ENCODE results near the gene CAPN10.
"Not testable (repeated sequence)": the region's sequence is repeated elsewhere in the genome, so short reads cannot be mapped to it uniquely, and the experiment has no call there.

Gene CAPN10

GRCh38 chr2:240604291-240604938, 17.9 kb downstream of the CAPN10 start:
- no peak for DNase-seq

- DNase-seq = no peak
Measured at GRCh38 chr2:240604939-240605716, 18.6 kb downstream of the CAPN10 start.

DNA sequence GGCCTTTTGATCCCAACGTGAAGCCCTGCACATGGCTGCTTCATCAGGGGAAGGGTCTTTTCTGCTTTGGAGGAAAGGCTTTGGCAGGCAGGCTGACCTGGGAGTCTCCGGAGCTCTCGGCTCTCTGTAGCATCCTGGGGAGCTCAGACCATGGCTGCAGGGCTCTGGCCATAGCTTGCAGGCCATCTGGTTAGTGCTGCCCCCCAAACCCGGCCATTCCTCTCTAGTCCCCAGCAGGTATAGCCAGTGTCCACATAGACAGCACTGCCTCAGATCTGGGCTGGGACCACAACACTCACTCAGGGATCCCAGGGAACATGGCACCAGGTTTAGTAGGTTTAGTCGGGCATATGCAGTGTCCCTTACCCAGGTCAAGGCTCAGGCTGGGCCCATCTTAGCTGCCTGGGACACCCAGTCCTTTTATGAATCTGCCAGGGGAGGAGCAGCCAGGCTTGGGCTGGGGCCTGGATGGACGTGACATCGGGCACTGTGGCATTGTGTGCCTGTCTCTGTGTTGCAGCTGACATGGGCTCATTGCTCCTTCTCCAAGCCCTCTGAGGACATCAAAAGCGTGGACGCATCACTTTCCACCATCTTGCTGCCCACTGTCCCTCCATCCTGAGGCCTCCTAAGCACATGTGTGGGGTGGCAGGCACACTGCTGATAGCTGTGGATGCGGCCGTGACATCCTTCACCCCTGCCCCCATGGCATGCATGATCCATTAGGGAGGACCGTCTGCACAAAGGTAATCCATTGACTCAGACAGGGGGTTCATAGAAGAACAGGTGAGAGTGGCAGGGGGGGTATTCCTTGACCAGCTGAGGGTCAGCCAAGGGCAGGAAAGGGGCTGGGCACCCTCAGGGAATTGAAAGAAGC, 19.6 kb downstream of the CAPN10 start:
- DNase-seq = no peak

DNA sequence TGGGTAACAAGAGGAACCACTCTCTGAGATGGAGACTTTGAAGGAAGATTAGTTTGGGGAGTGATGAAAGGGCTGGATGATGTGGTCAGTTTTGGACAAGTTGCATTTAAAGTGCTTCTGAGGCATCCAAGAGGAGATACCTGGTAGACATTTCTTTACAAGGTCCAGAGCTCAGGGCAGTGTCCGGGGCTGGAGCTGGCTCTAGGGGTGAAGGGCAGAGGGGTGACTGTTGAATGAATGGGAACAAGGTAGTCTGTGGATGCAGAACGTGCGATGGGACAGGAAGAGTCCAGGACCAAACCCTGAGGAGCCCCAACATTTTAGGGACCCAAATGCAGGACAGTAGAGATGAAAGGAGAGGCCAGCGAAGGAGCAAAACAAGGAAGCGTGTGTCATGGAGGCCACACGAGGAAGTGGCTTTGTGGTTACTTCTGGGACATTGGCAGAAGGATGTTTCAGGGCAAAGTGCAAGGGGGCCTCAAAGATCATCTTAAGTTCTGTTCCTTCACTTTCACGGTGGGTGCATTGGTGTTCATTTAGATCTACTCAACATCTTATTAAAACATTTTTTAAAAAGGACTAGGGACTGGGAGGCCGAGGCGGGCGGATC, 25.2 kb downstream of the CAPN10 start:
- DNase-seq = no peak

GRCh38 chr2:240613781-240614180, 27.2 kb downstream of the CAPN10 start:
- DNase-seq = no peak

- no peak for DNase-seq
Measured at GRCh38 chr2:240614391-240614790, 27.9 kb downstream of the CAPN10 start.

DNA sequence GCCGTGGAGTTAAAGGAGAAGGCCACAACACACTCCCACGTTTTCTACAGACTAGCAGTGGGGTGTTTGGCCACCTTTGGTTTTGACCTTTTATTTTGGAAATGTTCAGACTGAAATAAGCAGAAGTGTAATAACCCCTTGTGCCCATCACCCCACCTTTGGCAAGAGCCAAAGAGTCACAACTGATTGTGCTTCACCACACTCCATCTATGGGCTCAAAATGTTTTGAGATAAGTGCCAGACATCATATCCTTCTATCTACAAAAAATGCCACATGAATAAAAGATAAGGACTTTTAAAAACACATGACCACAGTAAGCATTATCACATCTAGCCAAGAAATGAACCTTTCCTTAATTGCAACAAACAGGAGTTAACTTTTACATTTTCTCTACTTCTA, 28.9 kb downstream of the CAPN10 start:
- no peak for DNase-seq

- no peak for DNase-seq
Measured at GRCh38 chr2:240615820-240616547, 29.4 kb downstream of the CAPN10 start.

GRCh38 chr2:240616860-240617666, 30.5 kb downstream of the CAPN10 start:
- DNase-seq = not testable (repeated sequence)

- no peak for DNase-seq
Measured at GRCh38 chr2:240618776-240619175, 32.2 kb downstream of the CAPN10 start.

DNA sequence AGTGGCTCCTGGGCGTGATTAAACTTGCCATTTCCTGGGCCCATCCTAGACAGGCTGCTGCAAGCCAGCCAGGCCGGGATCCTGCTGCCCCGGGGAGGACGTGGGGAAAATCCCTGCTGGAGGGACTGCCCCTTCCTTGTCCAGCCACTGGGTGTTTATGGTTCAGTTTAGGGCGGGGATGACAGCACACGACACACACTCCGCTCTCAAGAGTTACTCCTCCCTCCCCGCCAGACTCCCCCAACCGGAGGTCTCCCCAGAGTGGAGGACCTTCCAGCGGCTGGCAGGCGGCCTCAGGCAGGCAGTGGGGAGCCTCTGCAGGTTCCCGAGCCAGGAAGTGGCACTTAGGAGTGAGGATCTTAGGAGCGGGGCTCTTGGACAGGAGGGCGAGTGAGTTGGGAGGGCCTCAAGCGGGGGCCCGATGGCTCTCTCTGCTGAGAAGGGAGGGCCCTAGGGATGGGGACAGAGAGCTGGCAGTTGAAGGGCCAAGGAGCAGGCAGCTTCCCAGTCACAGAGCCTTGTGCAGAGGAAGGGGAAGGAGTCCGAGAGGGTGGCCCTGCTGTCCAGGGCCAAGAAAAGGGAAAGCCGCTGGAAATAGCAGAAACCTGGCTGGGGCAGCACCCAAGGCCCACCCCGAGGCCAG, 33.1 kb downstream of the CAPN10 start:
- DNase-seq = no peak

DNA sequence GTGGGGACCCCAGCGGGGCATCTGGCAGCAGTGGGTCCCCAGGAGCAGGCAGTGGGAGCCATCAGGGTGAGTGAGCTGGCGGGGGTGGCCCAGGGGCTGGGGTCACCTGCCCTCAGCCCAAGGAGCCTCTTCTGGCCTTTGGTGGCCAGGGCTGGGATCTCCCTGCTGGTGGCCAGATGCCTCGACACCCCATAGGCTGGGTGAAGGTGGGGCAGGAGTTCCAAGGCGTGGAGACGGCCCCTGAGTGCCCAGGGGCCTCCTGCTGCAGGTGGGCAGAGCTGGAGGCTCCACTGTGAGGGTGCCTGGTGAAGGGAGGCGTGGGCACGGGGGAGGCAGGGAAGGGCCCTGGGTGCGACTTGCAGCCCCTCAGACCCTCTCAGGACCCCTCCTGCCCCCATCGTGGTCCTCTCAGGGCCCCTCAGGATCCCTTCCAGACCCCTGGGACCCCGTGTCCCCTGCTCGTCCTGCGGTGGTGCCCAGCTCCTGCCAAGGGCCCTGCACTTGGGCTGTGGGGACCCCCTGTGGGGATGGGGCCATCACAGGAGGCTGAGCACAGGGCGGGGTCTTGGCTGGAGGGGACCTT, 33.7 kb downstream of the CAPN10 start:
- DNase-seq = no peak

DNA sequence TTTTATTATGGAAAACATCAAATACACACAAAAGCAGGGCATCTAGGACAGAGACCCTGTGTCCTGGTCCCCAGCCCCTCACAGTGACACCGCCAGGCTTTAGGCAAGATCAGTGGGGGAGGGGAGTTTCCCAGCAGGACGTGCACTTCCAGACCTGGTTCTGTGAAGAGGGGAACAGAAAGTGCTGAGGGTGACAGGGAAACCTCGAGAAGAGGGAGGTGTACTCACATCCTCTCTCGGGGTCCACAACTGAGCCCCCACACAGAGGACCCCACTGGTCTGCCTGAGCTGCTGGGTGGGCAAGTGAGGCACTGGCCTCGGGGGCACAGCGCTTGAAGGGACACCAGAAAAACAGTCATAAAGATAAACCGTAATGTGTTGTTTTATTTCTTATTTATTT, 34.3 kb downstream of the CAPN10 start:
- no peak for DNase-seq

GRCh38 chr2:240622060-240622411, 35.5 kb downstream of the CAPN10 start:
- no peak for DNase-seq

DNA sequence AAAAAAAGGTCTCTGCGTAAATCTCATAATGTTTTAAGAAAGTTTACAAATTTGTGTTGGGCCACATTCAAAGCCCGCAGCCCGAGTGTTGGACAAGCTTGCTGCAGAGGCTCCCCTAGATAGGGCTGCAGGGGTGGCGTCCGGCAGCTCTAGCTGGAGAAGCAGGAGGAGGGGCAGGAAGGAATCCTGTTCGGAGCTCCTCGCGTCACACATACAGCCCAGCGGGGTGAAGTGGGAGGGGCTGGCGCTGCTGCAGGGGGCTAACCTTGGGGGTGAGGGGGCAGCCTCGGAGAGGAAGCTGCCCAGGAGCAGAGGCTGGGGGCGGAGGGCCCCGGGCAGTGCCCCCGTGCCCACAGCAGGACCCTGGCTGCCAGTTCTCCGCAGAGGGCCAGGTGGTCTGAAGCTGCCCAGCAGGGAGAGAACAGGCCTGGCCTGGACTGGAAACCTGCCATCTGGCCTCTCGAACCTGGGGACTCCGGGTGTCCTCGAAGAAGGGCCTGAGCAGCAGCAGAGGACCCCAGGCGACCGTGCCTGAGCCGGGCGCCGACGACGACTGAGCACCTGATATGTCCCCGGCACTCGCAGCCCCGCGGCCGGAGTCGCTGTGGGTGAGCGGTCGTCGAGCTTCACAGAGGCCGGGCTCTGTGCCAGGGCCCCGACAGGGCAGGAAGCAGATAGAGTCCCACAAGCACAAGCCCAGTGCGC, 36.1 kb downstream of the CAPN10 start:
- no peak for DNase-seq

DNA sequence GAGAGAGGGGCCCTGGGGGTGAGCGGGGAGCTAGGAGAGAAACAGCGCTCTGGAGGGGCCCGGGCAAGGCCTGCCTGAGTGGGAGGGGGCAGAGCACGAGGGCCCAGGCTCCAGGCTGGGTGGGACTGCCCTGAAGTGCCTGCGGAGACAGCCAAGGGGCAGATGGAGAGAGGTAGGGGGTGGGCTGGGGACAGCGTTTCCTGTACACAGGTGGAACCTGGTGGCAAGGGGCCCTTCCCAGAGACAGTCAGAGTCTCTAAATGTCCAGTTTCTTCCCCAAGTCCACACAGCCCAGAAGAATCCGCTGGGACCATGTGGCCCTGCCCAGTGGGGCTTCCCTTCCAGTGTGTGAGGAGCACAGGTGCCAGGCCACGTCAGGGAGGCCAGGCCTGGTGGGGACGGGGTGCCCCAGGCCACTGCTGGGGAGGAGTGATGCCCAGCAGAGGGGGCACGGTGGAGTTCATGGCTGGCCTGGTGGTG, 37.0 kb downstream of the CAPN10 start:
- DNase-seq = no peak

GRCh38 chr2:240624011-240624949, 37.7 kb downstream of the CAPN10 start:
- no peak for DNase-seq

DNA sequence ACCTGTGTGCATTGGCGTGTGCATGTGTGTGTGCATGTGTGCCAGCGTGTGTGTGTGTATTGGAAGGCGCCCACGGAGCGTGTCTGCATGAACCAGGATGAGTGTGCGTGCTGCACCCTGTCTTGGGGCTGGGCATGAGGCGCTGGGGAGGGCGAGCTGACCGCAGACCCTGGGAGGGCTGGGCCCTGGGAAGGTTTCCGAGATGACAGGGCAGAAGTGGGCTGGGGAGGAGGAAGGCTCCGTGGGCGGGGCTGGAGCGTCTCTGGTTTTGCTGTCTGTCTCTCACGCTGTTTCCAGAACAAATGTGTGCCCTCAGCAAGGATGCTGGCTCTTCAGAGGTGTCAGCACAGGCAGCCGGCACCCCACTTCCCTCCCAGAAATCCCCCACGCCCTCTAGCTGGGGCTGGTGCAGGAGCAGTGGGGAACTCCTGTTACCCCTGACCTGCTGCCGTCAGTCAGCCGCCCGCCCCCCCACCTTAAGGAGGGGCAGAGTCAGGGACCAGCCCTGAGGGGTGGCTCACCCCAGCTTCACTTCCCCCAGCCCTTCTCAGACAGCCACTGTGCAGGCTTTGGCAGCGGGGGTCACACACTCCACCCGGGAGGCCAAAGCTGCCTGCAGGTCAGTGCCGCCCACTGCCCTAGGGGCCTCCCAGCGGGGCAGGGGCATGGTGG, 38.6 kb downstream of the CAPN10 start, which contains the start of gene GPR35:
TSS of gene GPR35 (plus strand) at position 531 of the 672 bp plus-strand sequence. CDS start 4,473 bp downstream, outside the sequence.
- DNase-seq = no peak

Measured in COR-L47 (cell line).